IPS-15b (cell line): Measurements from ENCODE around the gene SNRPF.

Source experiments
- H3K27me3 ChIP-seq: one replicate; pipeline ENCODE4 v1.6.1; 2013; ENCODE audit warnings: low read length; ENCODE audit not compliant: control insufficient read depth, insufficient read depth
- H3K36me3 ChIP-seq: one replicate; pipeline ENCODE4 v1.6.1; 2013; ENCODE audit warnings: low read length; ENCODE audit not compliant: control insufficient read depth, insufficient read depth
- H3K4me1 ChIP-seq: one replicate; pipeline ENCODE4 v1.6.1; 2013; ENCODE audit warnings: mild to moderate bottlenecking, low read length; ENCODE audit not compliant: control insufficient read depth, insufficient read depth
- H3K4me3 ChIP-seq: one replicate; pipeline ENCODE4 v1.5.1; 2013; ENCODE audit warnings: low read depth, low read length
- H3K9ac ChIP-seq: one replicate; pipeline ENCODE4 v1.6.1; 2013; ENCODE audit warnings: low read depth, mild to moderate bottlenecking, low read length
- H3K9me3 ChIP-seq: one replicate; pipeline ENCODE4 v1.6.1; 2013; ENCODE audit warnings: mild to moderate bottlenecking, low read length; ENCODE audit not compliant: control insufficient read depth, insufficient read depth

SNRPF gene

GRCh38 chr12:95863337-95863736, 4.6 kb downstream of the SNRPF start:
- H3K9ac ChIP-seq: no peak overlapping the region
- H3K27me3 ChIP-seq: no peaks in the 10 kb centered on the region
- H3K4me3 ChIP-seq: no peak overlapping the region
- H3K36me3 ChIP-seq: peaks cover 9% of the 10 kb centered on the region
- H3K9me3 ChIP-seq: no peaks in the 10 kb centered on the region
- H3K4me1 ChIP-seq: no peaks in the 10 kb centered on the region

DNA sequence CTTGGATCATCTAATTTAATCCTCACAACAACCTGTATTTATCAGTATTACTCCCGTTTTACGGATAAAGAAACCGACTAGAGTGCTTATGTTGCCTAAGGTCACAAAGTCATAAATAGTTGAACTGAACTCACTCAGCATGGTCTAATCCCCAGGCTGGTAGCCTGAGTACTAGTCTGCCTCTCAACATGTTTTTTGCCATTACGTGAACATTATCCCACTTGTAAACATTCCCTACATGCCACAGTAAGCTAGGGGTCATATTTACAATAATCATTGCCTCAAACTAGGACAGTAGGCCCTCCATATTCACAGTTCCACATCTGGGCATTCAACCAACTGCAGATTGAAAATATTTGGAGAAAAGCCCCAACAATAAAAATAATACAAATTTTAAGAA, 12.1 kb downstream of the SNRPF start:
- H3K9me3 ChIP-seq: no peaks in the 10 kb centered on the region
- no peak overlapping the region for H3K9ac ChIP-seq
- H3K27me3 ChIP-seq: no peaks in the 10 kb centered on the region
- peaks cover 5% of the 10 kb centered on the region for H3K4me1 ChIP-seq
- no peaks in the 10 kb centered on the region for H3K36me3 ChIP-seq
- H3K4me3 ChIP-seq: no peak overlapping the region

GRCh38 chr12:95874452-95874851, 15.7 kb downstream of the SNRPF start:
- no peaks in the 10 kb centered on the region for H3K36me3 ChIP-seq
- no peaks in the 10 kb centered on the region for H3K9me3 ChIP-seq
- peaks cover 5% of the 10 kb centered on the region for H3K4me1 ChIP-seq
- no peak overlapping the region for H3K4me3 ChIP-seq
- H3K9ac ChIP-seq: no peak overlapping the region
- no peaks in the 10 kb centered on the region for H3K27me3 ChIP-seq

DNA sequence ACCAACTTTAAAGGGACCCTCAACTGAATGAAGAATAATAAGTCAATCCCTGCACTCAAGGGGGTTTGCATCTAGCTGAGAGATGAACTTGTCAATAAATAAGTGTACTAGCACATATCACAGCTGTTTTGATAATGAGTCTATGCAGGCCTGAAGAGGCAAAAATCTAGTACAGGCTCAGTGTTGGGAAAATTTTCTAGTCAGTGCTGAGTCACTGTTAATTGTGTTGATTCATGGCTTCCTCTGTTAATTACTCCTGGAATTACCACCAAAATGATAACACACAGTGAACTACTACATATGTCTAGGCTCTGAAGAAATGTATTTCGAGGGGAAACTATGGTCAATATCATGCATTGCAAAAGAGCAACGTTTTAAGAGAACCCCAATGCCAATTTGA, 18.9 kb downstream of the SNRPF start:
- Histone ChIP-seq H3K9me3 (no peaks in the 10 kb centered on the region), H3K4me1 (peaks cover 5% of the 10 kb centered on the region), H3K4me3 (no peak overlapping the region), H3K27me3 (no peaks in the 10 kb centered on the region), H3K36me3 (no peaks in the 10 kb centered on the region), H3K9ac (no peak overlapping the region)

DNA sequence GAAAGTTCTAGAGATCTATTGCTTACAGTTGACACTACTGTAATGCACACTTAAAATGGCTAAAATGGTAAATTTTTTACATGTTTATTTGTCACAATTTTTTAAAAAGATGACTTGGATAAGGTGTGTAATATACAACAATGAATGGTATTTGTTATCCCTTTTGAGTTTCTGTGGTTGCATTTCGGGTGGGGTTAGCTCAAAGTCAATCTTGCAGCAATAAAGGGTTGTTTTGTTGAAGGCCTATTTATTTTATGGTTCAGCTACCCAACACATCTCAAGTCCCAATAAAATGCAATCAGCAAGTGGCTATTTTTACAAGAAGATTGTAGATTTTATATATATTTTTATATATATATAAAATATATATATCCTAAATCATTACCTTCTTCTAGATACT, 22.1 kb downstream of the SNRPF start:
- Histone ChIP-seq H3K9ac (no peak overlapping the region), H3K36me3 (no peaks in the 10 kb centered on the region), H3K9me3 (no peaks in the 10 kb centered on the region), H3K27me3 (no peaks in the 10 kb centered on the region), H3K4me1 (no peaks in the 10 kb centered on the region), H3K4me3 (no peak overlapping the region)

DNA sequence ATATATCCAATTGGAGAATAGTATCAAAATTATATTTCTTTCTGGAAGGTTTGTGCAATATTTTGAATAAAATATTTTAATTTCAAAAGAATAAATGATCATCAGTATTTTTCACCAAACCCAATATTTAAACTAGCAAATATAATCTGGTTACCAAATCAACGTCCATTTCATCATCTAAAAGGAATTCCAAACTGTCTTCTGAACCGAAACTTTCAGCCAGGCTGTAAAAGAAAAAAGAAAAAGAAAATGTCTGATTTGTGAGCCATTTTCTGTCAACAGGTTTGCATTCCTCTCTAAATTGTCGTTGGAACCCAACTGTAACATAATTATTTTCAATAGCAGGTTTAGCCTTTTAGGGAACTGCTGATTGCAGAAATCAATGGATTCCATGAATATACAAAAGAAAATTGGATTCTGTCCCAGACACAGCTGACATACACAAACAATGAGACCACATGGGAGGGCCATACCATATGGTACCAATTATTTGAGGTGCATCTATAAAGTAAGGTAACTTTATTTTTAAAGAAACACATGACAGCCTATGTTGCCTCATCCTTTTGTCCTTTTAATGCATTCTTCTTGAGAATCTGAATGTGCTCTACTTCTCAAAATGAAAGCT, 22.7 kb downstream of the SNRPF start:
- Histone ChIP-seq H3K4me3 (no peak overlapping the region), H3K9ac (no peak overlapping the region), H3K4me1 (no peaks in the 10 kb centered on the region), H3K36me3 (no peaks in the 10 kb centered on the region), H3K27me3 (no peaks in the 10 kb centered on the region), H3K9me3 (no peaks in the 10 kb centered on the region)

DNA sequence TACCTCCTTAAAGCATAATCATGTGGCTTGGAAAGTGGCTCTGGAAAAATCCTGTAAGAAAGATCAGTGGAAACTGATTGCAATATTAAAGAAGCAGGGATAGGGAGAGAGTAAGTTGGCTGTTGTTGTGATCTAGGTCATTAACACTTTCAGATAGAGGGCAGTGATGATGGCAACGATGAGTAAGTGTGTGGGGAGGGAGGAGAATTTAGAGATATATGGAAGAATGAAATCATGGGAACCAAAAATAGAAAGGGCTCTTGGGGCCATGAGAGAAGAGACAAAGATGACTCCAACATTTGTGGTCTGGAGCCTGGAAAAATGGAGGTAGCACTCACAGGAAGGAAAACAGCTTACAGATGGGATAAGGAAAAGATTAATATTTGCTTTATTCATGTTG, 23.3 kb downstream of the SNRPF start:
- H3K4me3 ChIP-seq: no peak overlapping the region
- H3K9me3 ChIP-seq: no peaks in the 10 kb centered on the region
- H3K36me3 ChIP-seq: no peaks in the 10 kb centered on the region
- no peaks in the 10 kb centered on the region for H3K4me1 ChIP-seq
- H3K27me3 ChIP-seq: no peaks in the 10 kb centered on the region
- H3K9ac ChIP-seq: no peak overlapping the region

GRCh38 chr12:95882873-95883272, 24.1 kb downstream of the SNRPF start:
- H3K9me3 ChIP-seq: no peaks in the 10 kb centered on the region
- H3K4me1 ChIP-seq: no peaks in the 10 kb centered on the region
- H3K27me3 ChIP-seq: no peaks in the 10 kb centered on the region
- H3K4me3 ChIP-seq: no peak overlapping the region
- no peaks in the 10 kb centered on the region for H3K36me3 ChIP-seq
- no peak overlapping the region for H3K9ac ChIP-seq

GRCh38 chr12:95884998-95885397, 26.2 kb downstream of the SNRPF start:
- no peaks in the 10 kb centered on the region for H3K9me3 ChIP-seq

GRCh38 chr12:95887311-95887710, 28.6 kb downstream of the SNRPF start:
- H3K9me3 ChIP-seq: no peaks in the 10 kb centered on the region
- no peak overlapping the region for H3K4me3 ChIP-seq
- H3K9ac ChIP-seq: no peak overlapping the region
- no peaks in the 10 kb centered on the region for H3K4me1 ChIP-seq
- no peaks in the 10 kb centered on the region for H3K36me3 ChIP-seq
- H3K27me3 ChIP-seq: no peaks in the 10 kb centered on the region

More at GRCh38 chr12:95884998-95885397, 26.2 kb downstream of the SNRPF start:
- H3K27me3 ChIP-seq: no peaks in the 10 kb centered on the region
- H3K4me3 ChIP-seq: no peak overlapping the region
- no peaks in the 10 kb centered on the region for H3K4me1 ChIP-seq
- H3K36me3 ChIP-seq: no peaks in the 10 kb centered on the region
- no peak overlapping the region for H3K9ac ChIP-seq

GRCh38 chr12:95890958-95891357, 32.2 kb downstream of the SNRPF start:
- H3K9me3 ChIP-seq: no peaks in the 10 kb centered on the region

GRCh38 chr12:95896846-95897245, 38.1 kb downstream of the SNRPF start:
- no peaks in the 10 kb centered on the region for H3K36me3 ChIP-seq
- H3K9me3 ChIP-seq: no peaks in the 10 kb centered on the region
- no peak overlapping the region for H3K9ac ChIP-seq
- H3K4me3 ChIP-seq: no peak overlapping the region
- no peaks in the 10 kb centered on the region for H3K27me3 ChIP-seq
- no peaks in the 10 kb centered on the region for H3K4me1 ChIP-seq

More at GRCh38 chr12:95890958-95891357, 32.2 kb downstream of the SNRPF start:
- no peaks in the 10 kb centered on the region for H3K4me1 ChIP-seq
- H3K36me3 ChIP-seq: no peaks in the 10 kb centered on the region
- H3K27me3 ChIP-seq: no peaks in the 10 kb centered on the region
- H3K9ac ChIP-seq: no peak overlapping the region
- H3K4me3 ChIP-seq: no peak overlapping the region
